Gastroesophageal sphincter (tissue), 4 donors: ENCODE results near the gene ANXA2. TPM values are rescaled to one million over a fixed set of nuclear protein-coding genes. Genes with fewer than 3 reads are reported as not detected.

Experiments used
- ATAC-seq: fragments of 150-250 bp; one replicate; pipeline ENCODE4 v1.9.1; 2016; ENCODE audit warnings: mild to moderate bottlenecking, moderate library complexity
- H3K27ac ChIP-seq, 4 donors: fragments of 200-600 bp; sonication (generic) in 3 of 4; 1 replicate in 3 of 4; 2 replicates in 1 of 4; pipeline ENCODE4 v1.5.1; 2016 to 2019
- H3K27me3 ChIP-seq: fragments of 200-600 bp; sonication (generic); one replicate; pipeline ENCODE4 v1.5.1; 2019
- H3K36me3 ChIP-seq, 2 donors: fragments of 200-600 bp; sonication (generic); one replicate each; pipeline ENCODE4 v1.5.1; 2019; ENCODE audit warnings: control low read depth in 1 of 2
- H3K4me1 ChIP-seq, 3 donors: fragments of 200-600 bp; sonication (generic); 1 replicate in 2 of 3; 2 replicates in 1 of 3; pipeline ENCODE4 v1.5.1; 2016 to 2019; ENCODE audit warnings: control low read depth in 2 of 3
- H3K4me3 ChIP-seq, 2 donors: fragments of 200-600 bp; sonication (generic); one replicate each; pipeline ENCODE4 v1.5.1; 2019; ENCODE audit warnings: mild to moderate bottlenecking in 1 of 2, moderate library complexity in 1 of 2
- H3K9me3 ChIP-seq, 3 donors: fragments of 200-600 bp; sonication (generic); one replicate each; pipeline ENCODE4 v1.5.1; 2017 to 2019; ENCODE audit warnings: control low read depth in 2 of 3
- EP300 ChIP-seq: sonication (generic); formaldehyde crosslinking; IDR thresholded peaks from one replicate; pipeline ENCODE4 v1.6.1; 2017; ENCODE audit warnings: antibody characterized with exemption, mild to moderate bottlenecking
- POLR2A ChIP-seq, 2 donors: fragments of 450-650 bp; IDR thresholded peaks; one replicate each; pipeline ENCODE4 v1.6.1; 2017; ENCODE audit warnings: antibody characterized with exemption in 2 of 2, mild to moderate bottlenecking in 2 of 2, moderate library complexity in 1 of 2
- POLR2AphosphoS5 ChIP-seq: sonication (generic); formaldehyde crosslinking; IDR thresholded peaks from one replicate; pipeline ENCODE4 v1.6.1; 2017; ENCODE audit warnings: antibody characterized with exemption
- WGBS, 2 donors: methylation state at CpG; one replicate each; pipeline ENCODE4 v1.1.5; 2018; ENCODE audit warnings: low coverage in 1 of 2; 5-methylcytosine and 5-hydroxymethylcytosine counted together
- total RNA-seq, 4 donors: library from RNA; depleted of rRNA; stranded (reverse); fragments of >200 nt; gene quantifications; one replicate each; pipeline ENCODE4 v1.1.0, GENCODE V29; 2016
- TF ChIP-seq, protein P1 (sequence below), 4 experiments: fragments of 200-600 bp in 2 of 4; fragments of 450-650 bp in 2 of 4; sonication (generic) in 1 of 4; IDR thresholded peaks; one replicate each; pipeline ENCODE4 v1.5.1; 2017 to 2019; ENCODE audit warnings: antibody characterized with exemption in 4 of 4, mild to moderate bottlenecking in 2 of 4, moderate library complexity in 2 of 4

ANXA2 gene
- total RNA-seq, 4 donors from 2014 or later: 301 to 793 (median 570) TPM

GRCh38 chr15:60389261-60390077 is 8.3 kb downstream of the ANXA2 start:
- 43 to 69% methylated on average over 7 of the region's 8 CpGs for WGBS, 2 donors
- no peak for TF ChIP-seq POLR2AphosphoS5
- no peak for TF ChIP-seq POLR2A (IDR thresholded peaks at IDR 0.05)
- TF ChIP-seq, protein P1, sequence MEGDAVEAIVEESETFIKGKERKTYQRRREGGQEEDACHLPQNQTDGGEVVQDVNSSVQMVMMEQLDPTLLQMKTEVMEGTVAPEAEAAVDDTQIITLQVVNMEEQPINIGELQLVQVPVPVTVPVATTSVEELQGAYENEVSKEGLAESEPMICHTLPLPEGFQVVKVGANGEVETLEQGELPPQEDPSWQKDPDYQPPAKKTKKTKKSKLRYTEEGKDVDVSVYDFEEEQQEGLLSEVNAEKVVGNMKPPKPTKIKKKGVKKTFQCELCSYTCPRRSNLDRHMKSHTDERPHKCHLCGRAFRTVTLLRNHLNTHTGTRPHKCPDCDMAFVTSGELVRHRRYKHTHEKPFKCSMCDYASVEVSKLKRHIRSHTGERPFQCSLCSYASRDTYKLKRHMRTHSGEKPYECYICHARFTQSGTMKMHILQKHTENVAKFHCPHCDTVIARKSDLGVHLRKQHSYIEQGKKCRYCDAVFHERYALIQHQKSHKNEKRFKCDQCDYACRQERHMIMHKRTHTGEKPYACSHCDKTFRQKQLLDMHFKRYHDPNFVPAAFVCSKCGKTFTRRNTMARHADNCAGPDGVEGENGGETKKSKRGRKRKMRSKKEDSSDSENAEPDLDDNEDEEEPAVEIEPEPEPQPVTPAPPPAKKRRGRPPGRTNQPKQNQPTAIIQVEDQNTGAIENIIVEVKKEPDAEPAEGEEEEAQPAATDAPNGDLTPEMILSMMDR (IDR thresholded peaks at IDR 0.05): no peak
- TF ChIP-seq EP300: no peak
- peaks cover 30 to 98% (median 39%) of the 10 kb centered on the region in 3 donors for H3K4me1 ChIP-seq
- peak overlapping the region in 1 of 4 donors; percentile 1 for H3K27ac ChIP-seq
- H3K27me3 ChIP-seq: no peaks in the 10 kb centered on the region
- H3K4me3 ChIP-seq: no peak overlapping the region
- H3K36me3 ChIP-seq: peaks cover 0 to 7% of the 10 kb centered on the region in 2 donors
- no peaks in the 10 kb centered on the region for H3K9me3 ChIP-seq
- ATAC-seq: no peak

- H3K9me3 ChIP-seq: no peaks in the 10 kb centered on the region
- peaks cover 23 to 96% (median 24%) of the 10 kb centered on the region in 3 donors for H3K4me1 ChIP-seq
- 80 to 100% methylated on average over 1 of the region's 1 CpG for WGBS, 2 donors
- no peaks in the 10 kb centered on the region for H3K27me3 ChIP-seq
- TF ChIP-seq, protein P1 (IDR thresholded peaks at IDR 0.05): no peak
- TF ChIP-seq POLR2A (IDR thresholded peaks at IDR 0.05) (no peak), EP300 (no peak), POLR2AphosphoS5 (no peak)
- no peak for ATAC-seq
- peaks cover 0 to 27% of the 10 kb centered on the region in 2 donors for H3K36me3 ChIP-seq
- H3K27ac ChIP-seq: no peak overlapping the region
- no peak overlapping the region for H3K4me3 ChIP-seq
Observed at GRCh38 chr15:60387321-60387720, 10.5 kb downstream of the ANXA2 start.

DNA sequence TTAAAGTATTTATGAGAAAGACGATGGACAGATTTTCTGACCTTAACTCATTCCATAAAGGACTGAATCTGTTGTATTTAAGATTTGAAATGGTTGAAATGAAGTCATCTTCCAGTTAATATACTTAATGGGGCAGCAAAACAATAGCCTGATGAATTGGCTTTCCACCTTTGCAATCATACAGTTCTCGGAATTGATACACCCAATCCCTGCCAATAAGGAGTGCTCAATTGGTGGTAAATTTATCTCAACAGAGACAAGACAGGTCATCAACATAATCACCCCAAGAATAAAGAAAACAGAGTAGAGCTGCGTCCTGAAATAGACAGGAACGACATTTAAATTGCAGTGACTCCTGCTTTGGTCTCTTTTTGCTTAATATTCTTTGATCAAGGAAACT is 11.2 kb downstream of the ANXA2 start:
- no peak overlapping the region for H3K4me3 ChIP-seq
- no peaks in the 10 kb centered on the region for H3K27me3 ChIP-seq
- TF ChIP-seq EP300: no peak
- TF ChIP-seq POLR2AphosphoS5: no peak
- no peak for TF ChIP-seq POLR2A (IDR thresholded peaks at IDR 0.05)
- TF ChIP-seq, protein P1 (IDR thresholded peaks at IDR 0.05): no peak
- no peaks in the 10 kb centered on the region for H3K9me3 ChIP-seq
- H3K36me3 ChIP-seq: peaks cover under 1 to 32% of the 10 kb centered on the region in 2 donors
- no peak for ATAC-seq
- 68 to 72% methylated on average over 4 of the region's 4 CpGs for WGBS, 2 donors
- H3K27ac ChIP-seq: peak overlapping the region in 1 of 4 donors; percentile 4
- H3K4me1 ChIP-seq: peaks cover 17 to 96% (median 18%) of the 10 kb centered on the region in 3 donors

DNA sequence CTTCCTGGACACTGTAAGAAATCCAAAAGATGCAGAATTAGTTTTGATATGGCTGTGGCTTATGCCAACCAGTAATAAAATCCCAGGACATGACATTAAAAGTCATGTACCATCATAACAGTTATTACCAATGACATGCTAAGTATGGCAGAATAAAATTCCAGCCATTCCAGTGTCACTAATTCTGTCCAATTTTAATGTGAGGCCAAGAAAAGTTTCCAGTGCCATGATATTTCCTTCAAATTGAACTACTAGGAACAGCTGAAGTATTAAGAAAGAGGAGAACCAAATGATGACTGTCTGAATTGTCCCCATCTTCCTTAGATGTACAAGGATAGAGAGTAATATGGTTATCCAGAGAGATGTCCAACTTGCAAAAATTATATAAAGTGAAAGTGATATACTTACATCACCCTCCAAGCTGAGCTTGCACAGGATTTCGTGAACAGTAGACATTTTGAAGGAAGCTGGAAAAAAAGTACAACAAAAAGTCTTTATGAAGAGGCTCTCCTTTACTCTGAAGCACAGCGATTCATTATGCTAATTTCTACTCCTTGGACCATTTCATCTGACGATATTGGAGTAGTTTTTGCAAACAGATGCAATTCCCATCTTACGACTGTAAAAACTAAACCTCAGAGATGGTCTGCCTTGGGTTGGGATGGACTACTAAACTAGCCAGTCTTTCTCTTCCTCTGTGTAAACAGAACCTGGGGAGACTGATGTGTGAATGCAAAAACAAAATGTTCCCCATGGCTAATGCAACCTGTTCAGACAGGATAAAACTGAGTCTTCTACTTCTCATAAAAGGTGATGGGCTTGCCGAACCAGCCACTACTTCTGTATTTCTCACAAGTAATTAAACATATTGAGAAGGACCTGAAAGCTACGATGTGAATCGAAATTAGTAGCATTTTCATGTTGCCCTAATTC is 11.9 kb downstream of the ANXA2 start:
- TF ChIP-seq POLR2AphosphoS5: no peak
- no peak for TF ChIP-seq POLR2A (IDR thresholded peaks at IDR 0.05)
- TF ChIP-seq, protein P1 (IDR thresholded peaks at IDR 0.05): no peak
- no peak for TF ChIP-seq EP300
- 84 to 88% methylated on average over 7 of the region's 7 CpGs for WGBS, 2 donors
- Histone ChIP-seq H3K4me1 (peaks cover 10 to 96% (median 11%) of the 10 kb centered on the region in 3 donors), H3K4me3 (no peak overlapping the region), H3K9me3 (no peaks in the 10 kb centered on the region), H3K36me3 (peaks cover 3 to 39% of the 10 kb centered on the region in 2 donors), H3K27ac (no peak overlapping the region), H3K27me3 (no peaks in the 10 kb centered on the region)
- no peak for ATAC-seq
